Measurements from ENCODE around the gene SYNE4. TPM values are rescaled to one million over a fixed set of nuclear protein-coding genes. Genes with fewer than 3 reads are reported as not detected.

SYNE4 gene
- total RNA-seq, 3 donors from 2014 or later (not counting 1 experiment from before 2014, with no cell fraction given) = 0.41 to 2.6 (median 1.5) TPM

DNA sequence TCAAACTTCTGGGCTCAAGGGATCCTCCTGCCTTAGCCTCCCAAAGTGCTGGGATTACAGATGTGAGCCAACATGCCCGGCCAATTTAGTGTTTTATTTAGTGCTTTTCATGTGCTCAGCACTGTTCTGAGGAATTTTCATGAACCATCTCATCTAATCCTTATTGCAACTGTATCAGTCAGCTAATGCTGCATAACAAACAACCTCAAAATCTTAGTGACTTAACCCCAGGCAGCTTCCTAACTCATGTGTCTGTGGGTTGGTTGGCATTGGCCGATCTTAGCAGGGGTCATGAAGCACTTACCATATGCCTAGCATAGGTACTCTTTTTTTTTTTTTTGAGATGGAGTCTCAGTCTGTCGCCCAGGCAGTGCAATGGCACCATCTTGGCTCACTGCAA is 19.8 kb downstream of the SYNE4 start:
- TF ChIP-seq, protein P1, sequence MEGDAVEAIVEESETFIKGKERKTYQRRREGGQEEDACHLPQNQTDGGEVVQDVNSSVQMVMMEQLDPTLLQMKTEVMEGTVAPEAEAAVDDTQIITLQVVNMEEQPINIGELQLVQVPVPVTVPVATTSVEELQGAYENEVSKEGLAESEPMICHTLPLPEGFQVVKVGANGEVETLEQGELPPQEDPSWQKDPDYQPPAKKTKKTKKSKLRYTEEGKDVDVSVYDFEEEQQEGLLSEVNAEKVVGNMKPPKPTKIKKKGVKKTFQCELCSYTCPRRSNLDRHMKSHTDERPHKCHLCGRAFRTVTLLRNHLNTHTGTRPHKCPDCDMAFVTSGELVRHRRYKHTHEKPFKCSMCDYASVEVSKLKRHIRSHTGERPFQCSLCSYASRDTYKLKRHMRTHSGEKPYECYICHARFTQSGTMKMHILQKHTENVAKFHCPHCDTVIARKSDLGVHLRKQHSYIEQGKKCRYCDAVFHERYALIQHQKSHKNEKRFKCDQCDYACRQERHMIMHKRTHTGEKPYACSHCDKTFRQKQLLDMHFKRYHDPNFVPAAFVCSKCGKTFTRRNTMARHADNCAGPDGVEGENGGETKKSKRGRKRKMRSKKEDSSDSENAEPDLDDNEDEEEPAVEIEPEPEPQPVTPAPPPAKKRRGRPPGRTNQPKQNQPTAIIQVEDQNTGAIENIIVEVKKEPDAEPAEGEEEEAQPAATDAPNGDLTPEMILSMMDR (IDR thresholded peaks at IDR 0.05) = no peak
- H3K36me3 ChIP-seq (ENCODE audit: control insufficient read depth, insufficient read depth, low read length) = no peaks in the 10 kb centered on the region
- peaks cover 10% of the 10 kb centered on the region for H3K4me1 ChIP-seq (ENCODE audit: control insufficient read depth, insufficient read depth, low read length)
- H3K27ac ChIP-seq (ENCODE audit: low read length) = no peak overlapping the region
- ATAC-seq (no peak), DNase-seq (no peak)
- Mint-ChIP-seq H3K27ac (no peak overlapping the region), H3K4me1 (peaks cover 0 to 8% of the 10 kb centered on the region in 2 donors), H3K36me3 (no peaks in the 10 kb centered on the region), H3K9me3 (no peaks in the 10 kb centered on the region), H3K27me3 (ENCODE audit: low read depth in 2 of 2) (peaks cover 31 to 44% of the 10 kb centered on the region in 2 donors), H3K4me3 (no peak overlapping the region)
- WGBS (ENCODE audit: insufficient coverage) = 100% methylated on average over 3 of the region's 3 CpGs
- intact Hi-C loops (cut with micrococcal nuclease) = no loop called here
- H3K27me3 ChIP-seq (ENCODE audit: control insufficient read depth, insufficient read depth, low read length) = peaks cover 15% of the 10 kb centered on the region
- H3K9me3 ChIP-seq (ENCODE audit: control insufficient read depth, insufficient read depth, low read length) = no peaks in the 10 kb centered on the region
- H3K4me3 ChIP-seq (ENCODE audit: low read length) = no peak overlapping the region

DNA sequence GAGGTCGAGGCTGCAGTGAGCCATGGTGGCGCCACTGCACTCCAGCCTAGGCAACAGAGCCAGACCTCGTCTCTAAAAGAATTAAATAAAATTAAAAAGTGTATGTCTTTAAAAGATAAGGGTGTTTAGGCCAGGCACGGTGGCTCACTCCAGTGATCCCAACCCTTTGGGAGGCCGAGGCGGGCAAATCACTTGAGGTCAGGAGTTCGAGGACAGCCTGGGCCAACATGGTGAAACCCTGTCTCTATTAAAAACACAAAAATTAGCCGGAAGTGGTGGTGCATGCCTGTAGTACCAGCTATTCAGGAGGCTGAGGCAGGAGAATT is 21.1 kb downstream of the SYNE4 start:
- Mint-ChIP-seq H3K27me3 (ENCODE audit: low read depth in 2 of 2) (peaks cover 32 to 47% of the 10 kb centered on the region in 2 donors), H3K27ac (no peak overlapping the region), H3K36me3 (no peaks in the 10 kb centered on the region), H3K4me3 (no peak overlapping the region), H3K4me1 (peaks cover 0 to 8% of the 10 kb centered on the region in 2 donors), H3K9me3 (no peaks in the 10 kb centered on the region)
- Histone ChIP-seq H3K36me3 (ENCODE audit: control insufficient read depth, insufficient read depth, low read length) (no peaks in the 10 kb centered on the region), H3K27me3 (ENCODE audit: control insufficient read depth, insufficient read depth, low read length) (peaks cover 15% of the 10 kb centered on the region), H3K9me3 (ENCODE audit: control insufficient read depth, insufficient read depth, low read length) (no peaks in the 10 kb centered on the region), H3K27ac (ENCODE audit: low read length) (no peak overlapping the region), H3K4me1 (ENCODE audit: control insufficient read depth, insufficient read depth, low read length) (peaks cover 9% of the 10 kb centered on the region), H3K4me3 (ENCODE audit: low read length) (no peak overlapping the region)
- intact Hi-C loops (cut with micrococcal nuclease) = no loop called here
- DNase-seq (no peak), ATAC-seq (no peak)
- TF ChIP-seq, protein P1 (IDR thresholded peaks at IDR 0.05) = no peak
- 35% methylated on average over 8 of the region's 8 CpGs for WGBS (ENCODE audit: insufficient coverage)

DNA sequence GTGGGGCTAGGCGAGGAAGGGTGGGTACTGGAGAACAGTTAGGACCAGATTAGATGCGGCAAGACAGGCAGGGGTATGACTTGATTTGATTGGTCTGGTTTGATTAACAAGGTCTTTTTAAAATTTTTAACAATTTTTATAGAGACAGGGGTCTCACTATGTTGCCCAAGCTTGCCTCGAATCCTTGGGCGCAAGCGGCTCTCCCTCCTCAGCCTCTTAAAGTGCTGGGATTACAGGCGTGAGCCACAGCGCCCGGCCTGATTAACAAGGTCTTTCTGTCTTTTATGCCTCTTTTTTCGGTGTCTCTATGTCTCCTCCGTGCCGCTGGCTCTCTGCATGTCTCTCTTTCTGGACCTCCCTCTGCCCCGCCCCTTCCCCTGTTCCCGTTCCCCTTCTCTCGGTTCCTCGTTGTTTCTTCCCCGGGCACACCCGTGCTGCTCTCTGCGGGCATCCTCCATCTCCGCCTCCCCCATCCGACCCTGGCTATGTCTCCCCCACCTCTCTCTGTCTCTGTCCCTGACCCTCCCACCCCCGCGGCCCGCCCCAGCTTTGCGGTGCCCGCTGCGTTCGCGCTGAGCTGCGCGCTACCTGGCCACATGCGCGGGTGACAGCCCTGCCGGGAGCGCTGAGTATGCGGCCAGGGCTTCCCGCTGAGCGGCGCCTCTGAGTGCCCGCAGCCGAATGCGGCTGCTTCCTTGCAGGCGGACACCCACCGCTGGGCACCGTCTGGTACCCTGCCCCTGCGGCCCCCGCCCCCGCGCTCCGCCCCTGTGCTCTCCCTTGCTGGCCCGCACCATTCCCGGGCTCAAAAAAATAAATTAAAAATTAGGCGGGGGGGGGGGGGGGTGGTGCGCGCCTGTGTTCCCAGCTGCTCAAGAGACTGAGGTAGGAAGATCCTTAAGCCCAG is 21.7 kb downstream of the SYNE4 start:
- TF ChIP-seq, protein P1 (IDR thresholded peaks at IDR 0.05) = no peak
- ATAC-seq = peak in 2 of 3 donors; percentile 38 to 53
- peaks cover 9% of the 10 kb centered on the region for H3K4me1 ChIP-seq (ENCODE audit: control insufficient read depth, insufficient read depth, low read length)
- Mint-ChIP-seq H3K27ac (no peak overlapping the region), H3K9me3 (no peaks in the 10 kb centered on the region), H3K4me3 (peak overlapping the region; percentile 65), H3K36me3 (no peaks in the 10 kb centered on the region), H3K27me3 (ENCODE audit: low read depth in 2 of 2) (peaks cover 32 to 47% of the 10 kb centered on the region in 2 donors), H3K4me1 (peaks cover 0 to 8% of the 10 kb centered on the region in 2 donors)
- no peak overlapping the region for H3K4me3 ChIP-seq (ENCODE audit: low read length)
- H3K27ac ChIP-seq (ENCODE audit: low read length) = no peak overlapping the region
- intact Hi-C loops (cut with micrococcal nuclease) = no loop called here
- 8% methylated on average over 51 of the region's 54 CpGs for WGBS (ENCODE audit: insufficient coverage)
- H3K27me3 ChIP-seq (ENCODE audit: control insufficient read depth, insufficient read depth, low read length) = peaks cover 15% of the 10 kb centered on the region
- no peaks in the 10 kb centered on the region for H3K9me3 ChIP-seq (ENCODE audit: control insufficient read depth, insufficient read depth, low read length)
- peak in 1 of 2 donors; percentile 37 for DNase-seq
- no peaks in the 10 kb centered on the region for H3K36me3 ChIP-seq (ENCODE audit: control insufficient read depth, insufficient read depth, low read length)

Data from natural killer cell (primary cell).